ENCODE measurements around the gene ACER3.

- TF ChIP-seq CTCF (IDR thresholded peaks at IDR 0.05; ENCODE audit: poor library complexity) (no peak), EZH2 (IDR thresholded peaks at IDR 0.05; ENCODE audit: borderline replicate concordance) (no peak), EZH2phosphoT487 (IDR thresholded peaks at IDR 0.05; ENCODE audit: low read depth, severe bottlenecking, unreplicated experiment) (no peak)
Measured at GRCh38 chr11:76872959-76873827, 12.5 kb downstream of the ACER3 start.

Data from hepatocyte (in vitro differentiated cells).